Right renal pelvis (tissue), 4 donors: ENCODE measurements around the gene SBK3. TPM values are rescaled to one million over a fixed set of nuclear protein-coding genes. Genes with fewer than 3 reads are reported as not detected.
"Not testable (repeated sequence)": the region's sequence is repeated elsewhere in the genome, so short reads cannot be mapped to it uniquely, and the experiment has no call there.

Experiments used
- DNase-seq, 4 donors: peaks; one replicate each; pipeline ENCODE4 v3.0.0-alpha.2; 2013; ENCODE audit warnings: low read depth in 4 of 4, low spot score in 3 of 4, missing footprints in 1 of 4
- polyA plus RNA-seq, 4 donors: library from polyadenylated mRNA; unstranded; fragments of 120-200 nt; gene quantifications; one replicate each; pipeline ENCODE4 v1.2.1, GENCODE V29; 2013; ENCODE audit not compliant: insufficient read length in 4 of 4

Gene SBK3
- polyA plus RNA-seq, 4 donors, result 0.13 to 0.28 TPM; not detected in 2

DNA sequence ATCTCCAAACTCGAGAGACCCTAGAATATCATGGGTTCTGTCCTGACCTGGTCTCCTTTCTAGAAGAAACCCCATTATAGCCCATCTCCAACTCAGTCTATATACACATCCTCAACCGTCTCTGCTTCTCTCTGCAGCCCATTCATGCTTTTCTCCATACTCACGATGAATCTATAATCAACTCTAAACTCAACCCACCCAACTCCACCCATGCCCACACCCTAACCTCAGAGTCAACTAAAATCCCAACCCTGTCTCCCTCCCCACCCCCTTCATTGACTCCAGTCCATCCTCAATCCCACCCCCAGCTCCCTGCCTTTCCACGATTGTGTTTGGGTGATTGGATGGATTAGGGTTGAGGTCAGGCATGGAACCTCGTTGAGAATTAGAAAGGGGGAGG is 1.8 kb downstream of the SBK3 start:
- DNase-seq, result no peak

- DNase-seq, result no peak
Observed at GRCh38 chr19:55542292-55542855, 3.0 kb downstream of the SBK3 start.

DNA sequence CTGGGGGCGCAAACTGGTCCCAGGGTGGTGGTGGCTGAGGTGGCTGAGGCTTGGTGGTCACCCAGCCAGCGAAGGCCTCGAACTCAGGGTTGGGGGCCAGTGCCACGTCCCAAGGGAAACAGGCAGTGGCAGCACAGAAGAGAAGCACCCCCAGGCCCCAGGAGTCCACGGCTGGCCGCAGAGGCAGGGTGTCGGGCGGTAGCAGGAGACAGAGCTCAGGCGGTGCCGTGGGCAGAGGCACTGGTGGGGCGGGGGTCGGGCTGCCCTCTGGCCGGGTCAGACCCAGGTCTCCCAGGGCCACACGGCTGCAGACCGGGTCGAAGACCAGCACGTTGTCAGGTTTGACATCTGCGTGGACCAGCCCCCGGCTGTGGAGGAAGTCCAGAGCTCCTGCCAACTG is 4.3 kb downstream of the SBK3 start:
- no peak for DNase-seq

- no peak for DNase-seq
Observed at GRCh38 chr19:55540619-55541018, 4.7 kb downstream of the SBK3 start.

DNA sequence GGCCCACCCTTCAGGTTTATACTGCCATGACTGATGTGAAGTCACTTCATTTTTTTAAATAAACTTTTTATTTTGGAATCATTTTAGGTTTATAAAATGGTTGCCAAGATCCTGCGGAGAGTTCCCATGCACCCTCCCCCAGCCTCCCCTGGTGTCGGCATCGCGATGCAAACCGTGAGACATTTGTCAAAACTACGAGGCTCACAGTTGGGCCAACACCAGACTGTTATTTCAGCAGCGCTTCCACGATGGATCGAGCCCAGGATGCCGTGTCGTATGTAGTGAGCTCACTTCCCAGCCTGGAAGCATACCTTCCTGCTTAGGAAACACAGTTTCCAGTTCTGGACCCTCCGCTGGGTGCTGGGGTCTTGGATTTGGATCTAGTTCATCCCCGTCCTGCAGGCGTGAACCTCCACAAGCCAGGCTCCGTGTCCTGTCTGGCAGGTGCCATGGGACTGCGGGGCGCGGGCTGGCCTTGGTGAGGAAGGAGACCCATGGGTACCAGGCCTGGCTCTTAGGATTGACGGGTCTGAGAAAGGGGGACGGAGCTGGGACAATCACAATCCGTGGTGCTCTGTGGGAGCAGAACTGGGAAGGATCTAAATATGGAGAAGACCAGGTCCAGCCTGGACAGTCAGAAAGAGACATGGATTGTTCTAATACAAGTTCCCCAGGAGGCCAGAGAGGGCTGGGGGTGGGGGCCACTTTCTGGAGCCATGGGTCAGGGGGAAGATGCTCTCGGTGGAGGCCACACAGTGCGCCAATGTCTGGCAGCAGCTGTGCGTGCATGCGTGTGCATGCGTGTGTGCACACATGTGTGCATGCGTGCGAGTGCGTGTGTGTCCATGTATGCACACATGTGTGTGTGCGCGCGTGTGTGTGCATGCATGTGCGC is 6.0 kb downstream of the SBK3 start:
- DNase-seq, result no peak

GRCh38 chr19:55538132-55538531 is 7.2 kb downstream of the SBK3 start:
- no peak for DNase-seq

DNA sequence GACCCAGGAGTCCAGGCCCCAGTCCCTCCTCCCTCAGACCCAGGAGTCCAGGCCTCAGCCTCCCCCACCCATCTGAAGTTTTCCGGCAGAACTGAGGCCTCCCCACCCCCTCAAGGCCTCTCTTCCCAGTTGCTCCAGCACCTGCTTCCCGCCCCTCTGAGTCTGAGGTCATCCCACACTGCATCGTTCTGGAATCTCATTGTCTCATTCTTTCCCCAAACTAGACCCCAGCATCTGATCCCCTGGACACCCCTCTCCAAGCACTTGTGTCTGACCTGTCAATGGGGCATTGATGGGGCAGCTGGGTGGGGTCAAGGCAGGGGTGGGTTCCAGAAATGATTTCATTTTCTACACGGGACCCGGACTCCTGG is 7.6 kb downstream of the SBK3 start:
- no peak for DNase-seq

- DNase-seq, result no peak
Observed at GRCh38 chr19:55536951-55537740, 8.2 kb downstream of the SBK3 start, which contains the start of gene SBK2. TSS of gene SBK2 (minus strand) at chr19:55537133. CDS start at chr19:55536294, 839 bp downstream.

GRCh38 chr19:55536366-55536765 is 9.0 kb downstream of the SBK3 start:
- DNase-seq, result no peak

- no peak for DNase-seq
Observed at GRCh38 chr19:55535965-55536350, 9.4 kb downstream of the SBK3 start.

DNA sequence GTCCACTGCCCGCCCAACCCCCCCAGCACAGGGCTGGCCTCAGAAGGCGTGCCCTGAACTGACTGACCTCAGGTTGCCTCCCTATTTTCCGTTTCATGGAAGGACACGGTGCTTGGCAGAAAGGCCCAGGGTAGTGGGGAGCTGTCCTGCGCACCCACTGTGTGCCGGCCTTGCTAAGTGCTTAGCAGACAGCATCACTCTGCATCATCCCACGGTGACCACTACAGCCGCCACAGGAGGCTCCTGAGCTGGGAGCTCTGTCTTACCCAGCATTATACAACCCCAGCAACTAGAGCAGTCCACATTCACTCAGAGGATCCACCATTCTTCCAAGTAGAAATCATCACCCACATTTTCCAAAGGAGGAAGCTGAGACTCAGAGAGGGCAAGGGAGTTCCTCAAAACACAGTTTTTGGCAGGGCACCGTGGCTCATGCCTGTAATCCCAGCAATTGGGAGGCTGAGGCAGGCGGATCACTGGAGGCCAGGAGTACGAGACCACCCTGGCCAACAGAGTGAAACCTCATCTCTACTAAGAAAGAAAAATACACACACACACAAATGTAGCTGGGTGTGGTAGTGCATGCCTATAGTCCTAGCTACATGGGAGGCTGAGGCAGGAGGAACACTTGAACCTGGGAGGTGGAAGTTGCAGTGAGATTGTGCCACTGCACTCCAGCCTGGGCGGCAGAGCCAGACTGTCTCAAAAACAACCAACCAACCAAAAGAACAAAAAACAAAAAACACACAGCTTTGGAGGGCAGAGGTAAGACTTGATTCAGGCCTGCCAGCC is 10.0 kb downstream of the SBK3 start:
- no peak for DNase-seq

DNA sequence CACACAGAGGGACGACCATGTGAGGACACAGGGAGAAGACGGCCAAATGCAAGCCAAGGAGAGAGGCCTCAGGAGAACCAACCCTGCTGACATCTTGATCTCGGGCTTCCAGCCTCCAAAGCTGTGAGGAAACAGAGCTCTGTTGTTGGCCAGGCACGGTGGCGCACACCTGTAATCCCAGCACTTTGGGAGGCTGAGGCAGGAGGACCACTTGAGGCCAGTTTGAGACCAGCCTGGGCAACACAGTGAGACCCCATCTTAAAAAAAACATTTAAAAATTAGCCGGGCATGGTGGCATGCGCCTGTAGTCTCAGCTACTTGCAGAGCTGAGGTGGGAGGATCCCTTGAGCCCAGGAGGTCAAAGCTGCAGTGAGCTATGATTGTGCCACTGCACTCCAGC is 11.1 kb downstream of the SBK3 start:
- not testable (repeated sequence) for DNase-seq

DNA sequence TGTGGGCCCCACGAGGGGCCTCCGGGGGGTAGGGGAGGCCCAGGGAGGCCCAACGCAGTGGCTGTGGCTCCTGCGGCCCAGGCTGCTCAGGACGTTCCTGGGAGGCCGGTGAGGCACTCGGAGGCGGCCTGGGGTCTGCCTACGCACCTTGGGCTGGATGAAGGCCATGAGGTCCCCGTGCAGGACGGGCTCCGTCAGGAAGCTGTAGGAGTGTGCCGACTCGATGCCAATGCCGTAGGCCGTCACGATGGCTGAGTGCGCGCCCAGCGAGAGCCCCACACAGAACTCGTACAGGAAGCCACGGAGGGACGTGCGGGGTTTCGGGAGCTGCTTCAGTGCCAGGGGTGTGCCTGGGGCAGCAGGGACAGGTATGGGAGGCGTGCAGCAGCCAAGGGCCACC is 14.3 kb downstream of the SBK3 start:
- no peak for DNase-seq

DNA sequence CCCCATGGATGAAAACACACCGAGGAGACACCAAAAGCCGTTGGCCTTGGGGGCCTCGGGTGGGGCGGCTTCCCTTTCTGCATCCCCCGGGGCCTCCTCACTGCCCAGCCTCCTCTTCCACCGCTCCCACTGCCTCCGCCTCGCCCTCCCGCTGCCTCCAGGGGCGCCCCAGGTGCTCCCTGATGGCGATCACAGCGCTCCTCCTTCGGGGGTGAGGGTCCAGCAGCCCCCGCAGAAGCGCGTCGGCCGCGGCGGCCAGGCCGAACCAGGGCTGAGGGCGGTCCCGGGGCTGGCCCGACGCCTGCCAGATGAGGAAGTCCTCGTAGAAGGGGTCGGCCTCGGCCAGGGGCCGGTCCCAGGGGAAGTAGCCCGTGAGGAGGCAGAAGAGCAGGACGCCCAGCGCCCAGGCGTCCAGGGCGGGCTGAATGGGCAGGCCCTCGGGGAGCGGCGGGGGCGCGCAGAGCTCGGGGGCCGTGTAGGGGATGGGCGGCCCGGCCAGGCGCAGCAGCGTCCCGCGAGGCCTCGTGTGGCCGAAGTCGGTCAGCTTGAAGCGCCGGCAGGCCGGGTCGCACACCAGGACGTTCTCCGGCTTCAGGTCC is 15.6 kb downstream of the SBK3 start:
- no peak for DNase-seq

DNA sequence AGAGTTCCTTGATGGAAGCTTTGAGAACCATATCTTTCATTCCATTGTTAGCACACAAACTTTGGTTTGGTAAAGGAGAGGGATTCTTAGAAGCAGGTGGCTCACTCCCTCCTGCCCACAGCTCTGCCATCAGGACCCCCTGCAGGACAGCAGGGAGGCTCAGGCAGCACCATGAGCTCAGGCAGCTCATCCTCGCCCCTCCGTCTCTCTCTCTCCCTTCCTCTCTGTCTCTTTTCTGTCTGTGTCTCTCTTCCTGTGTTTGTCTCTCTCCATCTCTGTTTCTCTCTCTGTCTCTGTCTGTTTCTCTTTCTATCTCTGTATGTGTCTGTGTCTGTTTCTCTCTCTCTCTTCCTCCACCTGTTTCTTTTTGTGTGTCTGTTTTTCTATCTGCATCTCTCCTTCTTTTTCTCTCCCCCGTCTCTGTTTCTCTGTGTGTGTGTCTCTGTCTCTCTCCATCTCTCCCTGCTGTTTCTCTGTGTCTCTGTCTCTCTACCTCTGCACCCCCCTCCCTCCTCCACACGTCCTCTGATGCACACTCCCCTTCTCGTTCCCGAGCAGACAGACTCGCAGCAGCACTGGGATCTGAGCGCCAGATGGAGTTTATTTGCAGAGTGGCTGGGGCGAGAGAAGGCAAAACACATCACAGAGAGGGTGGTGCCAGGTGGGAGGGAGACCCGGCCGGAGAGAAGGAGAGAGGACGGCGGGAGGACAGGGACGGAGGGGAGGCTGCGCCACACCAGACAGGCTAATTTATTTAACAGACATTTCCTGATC is 17.1 kb downstream of the SBK3 start:
- DNase-seq, result no peak

- no peak for DNase-seq
Observed at GRCh38 chr19:55527197-55528029, 17.9 kb downstream of the SBK3 start.

- DNase-seq, result no peak
Observed at GRCh38 chr19:55526216-55527196, 18.8 kb downstream of the SBK3 start.
